HCEC 1CT (cell line): ENCODE measurements around the gene NPLOC4.

Experiments
- DNase-seq: peaks from one replicate; pipeline ENCODE4 v3.0.0-alpha.2; 2017

NPLOC4 gene

DNA sequence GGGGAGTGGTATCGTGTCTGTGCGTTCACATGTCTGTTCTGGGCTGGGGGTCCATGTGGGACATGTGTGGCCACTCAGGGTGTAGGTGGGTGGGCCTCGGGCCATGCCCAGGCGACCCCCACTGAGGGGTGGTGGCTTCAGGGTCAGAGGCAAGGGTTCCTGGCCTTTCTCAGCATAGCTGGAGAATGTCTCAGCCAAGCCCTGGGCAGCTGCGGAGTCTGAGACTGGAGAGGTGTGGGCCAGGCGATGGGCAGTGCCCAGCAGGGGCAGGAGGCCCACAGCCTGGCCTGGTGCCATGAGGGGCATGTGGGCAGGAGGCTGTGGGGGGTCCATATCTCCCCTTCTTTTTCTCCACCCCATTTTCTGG, 107.5 kb downstream of the NPLOC4 start:
- DNase-seq = no peak

DNA sequence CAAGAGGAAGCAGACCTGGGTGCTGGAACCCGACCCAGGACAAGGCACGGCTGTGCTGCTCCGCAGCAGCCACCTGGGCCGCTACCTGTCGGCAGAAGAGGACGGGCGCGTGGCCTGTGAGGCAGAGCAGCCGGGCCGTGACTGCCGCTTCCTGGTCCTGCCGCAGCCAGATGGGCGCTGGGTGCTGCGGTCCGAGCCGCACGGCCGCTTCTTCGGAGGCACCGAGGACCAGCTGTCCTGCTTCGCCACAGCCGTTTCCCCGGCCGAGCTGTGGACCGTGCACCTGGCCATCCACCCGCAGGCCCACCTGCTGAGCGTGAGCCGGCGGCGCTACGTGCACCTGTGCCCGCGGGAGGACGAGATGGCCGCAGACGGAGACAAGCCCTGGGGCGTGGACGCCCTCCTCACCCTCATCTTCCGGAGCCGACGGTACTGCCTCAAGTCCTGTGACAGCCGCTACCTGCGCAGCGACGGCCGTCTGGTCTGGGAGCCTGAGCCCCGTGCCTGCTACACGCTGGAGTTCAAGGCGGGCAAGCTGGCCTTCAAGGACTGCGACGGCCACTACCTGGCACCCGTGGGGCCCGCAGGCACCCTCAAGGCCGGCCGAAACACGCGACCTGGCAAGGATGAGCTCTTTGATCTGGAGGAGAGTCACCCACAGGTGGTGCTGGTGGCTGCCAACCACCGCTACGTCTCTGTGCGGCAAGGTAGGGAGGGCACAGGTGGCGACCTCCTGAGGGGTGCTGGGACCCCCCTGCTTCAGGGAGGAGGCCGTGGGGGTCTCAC, 108.1 kb downstream of the NPLOC4 start:
- no peak for DNase-seq

DNA sequence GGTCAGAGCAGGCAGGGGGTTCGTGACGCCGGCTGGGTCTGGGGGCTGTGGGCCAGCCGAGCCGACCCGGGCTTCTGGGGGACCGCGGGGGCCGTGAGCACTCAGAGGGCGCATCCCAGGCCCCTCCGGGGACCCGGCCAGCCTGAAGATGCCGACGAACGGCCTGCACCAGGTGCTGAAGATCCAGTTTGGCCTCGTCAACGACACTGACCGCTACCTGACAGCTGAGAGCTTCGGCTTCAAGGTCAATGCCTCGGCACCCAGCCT, 108.6 kb downstream of the NPLOC4 start:
- DNase-seq = no peak

DNA sequence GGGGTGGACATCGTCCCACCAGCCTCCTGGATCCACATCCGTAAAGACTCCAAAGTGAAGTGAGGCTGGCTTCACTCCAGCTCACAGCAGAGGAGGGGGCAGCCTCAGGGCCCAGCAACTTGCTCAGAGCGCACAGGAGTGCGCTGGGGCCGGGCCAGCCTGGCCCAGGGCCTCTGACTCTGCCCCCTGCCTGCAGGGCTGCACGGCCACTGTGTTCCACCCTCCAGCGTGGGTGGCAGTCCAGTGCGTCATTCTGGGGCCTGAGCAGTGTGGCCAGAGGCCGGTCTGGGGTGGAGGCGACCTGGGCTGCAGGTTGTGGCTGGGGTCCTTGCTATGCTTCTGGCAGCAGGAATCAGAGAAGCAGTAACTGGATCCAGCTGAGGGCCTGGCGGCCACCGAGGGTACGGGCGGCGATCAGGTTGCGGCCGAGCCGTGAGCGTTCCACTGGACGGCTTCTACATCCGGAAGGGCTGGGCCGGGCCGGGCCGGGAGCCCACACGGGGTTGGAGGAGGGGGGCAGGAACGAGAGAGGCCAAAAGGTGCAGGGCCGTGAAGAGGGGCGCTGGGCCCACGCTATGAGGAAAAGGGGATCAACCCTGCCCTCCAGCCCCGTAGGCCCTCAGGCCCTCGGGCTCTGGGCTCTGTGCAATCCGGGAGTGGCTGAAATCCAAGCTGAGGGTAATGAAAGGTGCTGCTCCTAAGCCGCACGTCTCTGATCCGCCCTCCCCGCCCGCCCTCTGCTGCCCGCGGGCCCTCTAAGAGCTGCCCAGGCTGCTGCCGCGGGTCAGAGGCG, 109.1 kb downstream of the NPLOC4 start, which contains the start of gene FSCN2:
FSCN2 (plus strand) TSS at position 787 of the 793 bp plus-strand sequence. CDS start 155 bp downstream, outside the sequence.
- DNase-seq = no peak

DNA sequence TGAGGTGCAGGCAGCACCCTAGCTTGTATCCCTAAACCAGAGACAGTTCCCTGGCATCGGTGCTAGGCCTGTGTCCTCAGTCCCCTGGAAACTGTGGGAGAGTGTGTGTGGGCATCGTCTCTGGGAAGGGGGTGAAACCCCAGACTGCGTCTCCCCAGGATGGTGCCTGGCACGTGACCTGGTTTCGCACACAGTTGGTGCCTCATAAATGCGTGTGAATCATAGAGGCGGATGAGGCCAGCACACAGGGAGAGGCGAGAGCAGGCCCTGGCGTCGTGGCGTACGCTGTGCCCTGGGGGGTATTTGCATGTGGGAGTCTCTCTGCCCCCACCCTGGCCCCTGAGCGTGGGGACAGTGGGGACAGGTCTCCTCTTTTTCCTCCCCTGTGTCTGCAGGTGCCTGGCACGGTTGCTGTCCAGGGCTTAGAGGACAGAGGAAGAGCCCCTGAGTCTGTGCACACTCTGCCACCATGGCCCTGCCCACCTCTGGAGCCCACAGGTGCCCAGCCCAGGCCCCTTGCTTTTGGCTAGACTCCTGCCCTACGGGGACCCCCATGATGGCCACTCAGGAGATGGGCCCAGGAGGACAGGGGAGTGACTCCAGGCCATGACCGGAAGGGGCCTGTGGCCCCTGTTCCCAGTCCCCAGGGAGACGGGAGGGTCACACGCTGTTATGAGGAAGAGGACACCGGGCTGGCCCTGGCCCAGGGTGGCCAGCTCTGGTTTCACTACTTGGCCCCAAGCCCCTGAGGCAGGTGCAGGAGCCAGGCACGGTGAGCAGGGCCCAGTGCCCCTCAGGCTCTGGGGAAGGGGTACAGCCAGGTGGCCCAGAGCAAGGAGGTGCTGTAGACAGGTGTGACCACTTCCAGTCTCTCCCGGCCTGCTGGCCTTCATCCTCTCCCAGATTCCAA, 110.0 kb downstream of the NPLOC4 start:
- no peak for DNase-seq

DNA sequence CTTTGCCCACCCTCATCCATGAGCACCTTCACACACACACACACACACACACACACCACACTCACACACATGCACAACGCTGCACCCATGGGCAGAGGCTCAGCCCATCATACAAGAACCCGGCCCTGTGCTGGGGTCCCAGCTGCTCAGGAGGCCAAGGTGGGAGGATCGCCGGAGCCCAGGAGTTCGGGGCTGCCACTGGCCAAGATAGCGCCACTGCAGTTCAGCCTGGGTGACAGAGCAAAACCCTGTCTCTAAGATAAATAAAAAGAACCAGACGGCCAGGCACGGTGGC, 112.1 kb downstream of the NPLOC4 start:
- DNase-seq = no peak

DNA sequence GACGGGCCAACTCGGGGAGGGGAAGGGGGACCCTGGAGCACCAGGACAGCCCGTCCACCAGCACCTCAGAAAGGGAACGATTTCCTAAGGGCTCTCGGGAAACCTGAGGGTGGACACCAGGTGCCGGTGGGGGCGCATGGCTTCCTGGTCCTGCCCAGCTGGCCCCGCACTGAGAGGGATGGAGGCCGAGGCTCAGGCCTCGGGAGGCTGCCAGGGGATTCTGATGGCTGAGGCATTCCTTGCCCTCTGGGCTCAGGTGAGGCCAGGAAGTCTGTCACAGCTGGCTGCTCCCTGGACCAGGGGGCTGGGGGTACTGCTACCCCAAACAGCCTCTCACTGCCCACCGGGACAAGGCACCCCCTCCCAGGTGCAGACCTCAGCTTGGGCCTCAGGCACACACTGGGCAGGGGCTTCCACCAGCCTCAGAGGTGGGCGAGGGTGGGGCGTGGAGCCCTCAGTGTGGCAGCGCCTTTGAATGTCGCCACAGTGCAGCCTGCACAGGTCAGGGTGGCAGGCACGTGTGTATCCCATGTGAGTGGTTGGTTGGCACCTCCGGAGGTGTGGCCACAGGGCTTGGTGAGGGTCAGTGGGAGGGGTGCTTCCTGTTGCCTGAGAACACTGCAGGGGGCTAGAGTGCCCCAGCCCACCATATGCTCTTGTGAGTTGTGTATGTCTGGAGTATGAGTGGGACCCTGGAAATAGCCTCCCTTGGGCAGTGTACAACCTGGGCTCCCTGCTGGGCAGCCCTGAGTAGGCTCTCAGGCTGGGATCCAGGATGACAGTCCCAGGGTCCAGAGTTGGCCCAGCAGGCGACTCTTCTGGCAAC, 112.7 kb downstream of the NPLOC4 start:
- no peak for DNase-seq

DNA sequence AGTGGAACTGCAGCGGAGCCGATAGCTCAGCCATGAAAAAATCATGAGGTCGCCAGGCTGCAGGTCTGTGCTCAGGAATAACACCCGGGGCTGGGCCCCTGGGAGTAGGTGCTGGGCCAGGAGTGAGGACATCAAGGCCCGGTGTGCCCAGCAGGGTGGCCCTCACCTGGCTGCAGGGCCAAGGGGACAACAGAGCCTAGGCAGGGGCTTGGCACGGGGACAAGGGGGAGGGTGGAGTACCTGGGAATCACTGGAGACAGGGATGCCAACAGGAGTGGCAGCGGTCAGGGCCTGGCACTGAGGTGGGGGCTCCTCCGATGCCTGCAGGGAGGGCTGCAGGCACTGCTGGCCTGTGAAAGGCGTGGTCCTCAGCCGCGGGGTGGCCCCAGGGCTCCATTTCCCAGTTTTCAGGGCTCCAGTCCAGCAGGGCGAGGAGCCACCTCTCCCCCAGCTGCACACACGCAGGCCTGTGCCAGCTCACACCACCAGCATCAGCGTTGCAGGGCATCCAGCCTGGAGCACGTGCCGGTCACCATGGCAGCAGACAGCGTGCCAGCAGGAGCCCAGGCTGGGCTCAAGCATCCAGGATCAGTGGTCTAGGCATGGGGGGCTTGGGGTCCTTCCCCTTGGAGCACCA, 113.4 kb downstream of the NPLOC4 start:
- DNase-seq = no peak

DNA sequence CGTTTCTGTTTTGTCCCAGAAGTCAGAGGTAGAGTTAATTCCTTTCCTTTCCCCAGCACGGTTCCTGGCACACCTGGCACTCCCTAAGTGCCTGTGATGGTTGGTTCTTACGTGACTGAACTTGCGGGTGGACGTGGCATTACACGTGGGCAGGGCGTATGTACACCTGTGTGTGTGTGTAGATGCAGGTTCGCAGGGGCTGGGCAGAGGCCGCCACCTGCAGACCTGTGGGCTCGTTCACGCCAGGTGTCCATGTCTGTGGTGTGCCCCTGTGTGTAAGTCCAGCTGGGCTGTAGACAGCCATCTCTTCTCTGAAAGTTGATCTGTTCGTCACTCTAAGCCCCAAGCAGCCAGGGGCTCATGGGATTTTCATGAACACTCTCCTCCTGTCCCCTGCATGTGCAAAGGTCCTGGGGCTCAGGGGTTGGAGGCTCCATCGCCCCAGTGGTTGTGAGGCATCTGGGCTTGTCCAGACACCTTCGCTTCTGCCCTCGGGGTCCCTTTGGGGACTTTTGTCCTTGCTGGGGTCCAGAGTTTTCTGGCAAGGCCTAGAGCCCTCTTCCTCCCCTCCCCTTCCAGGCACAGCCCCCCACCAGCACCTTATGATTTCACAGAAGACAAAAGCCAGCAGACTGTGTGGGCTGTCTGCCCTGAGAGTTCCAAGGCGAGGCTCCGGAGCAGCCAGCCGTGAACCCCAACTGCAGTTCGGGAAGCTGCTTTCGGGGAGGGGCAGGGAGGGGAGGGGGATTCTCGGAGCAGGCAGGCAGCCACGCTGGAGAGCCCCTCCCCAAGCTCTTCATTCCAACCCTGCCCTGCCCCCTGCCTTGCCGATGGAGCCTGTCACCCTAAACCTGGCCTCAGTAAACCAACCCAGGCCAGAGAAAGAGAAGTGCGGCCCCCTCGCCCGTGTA, 114.2 kb downstream of the NPLOC4 start:
- DNase-seq = no peak

DNA sequence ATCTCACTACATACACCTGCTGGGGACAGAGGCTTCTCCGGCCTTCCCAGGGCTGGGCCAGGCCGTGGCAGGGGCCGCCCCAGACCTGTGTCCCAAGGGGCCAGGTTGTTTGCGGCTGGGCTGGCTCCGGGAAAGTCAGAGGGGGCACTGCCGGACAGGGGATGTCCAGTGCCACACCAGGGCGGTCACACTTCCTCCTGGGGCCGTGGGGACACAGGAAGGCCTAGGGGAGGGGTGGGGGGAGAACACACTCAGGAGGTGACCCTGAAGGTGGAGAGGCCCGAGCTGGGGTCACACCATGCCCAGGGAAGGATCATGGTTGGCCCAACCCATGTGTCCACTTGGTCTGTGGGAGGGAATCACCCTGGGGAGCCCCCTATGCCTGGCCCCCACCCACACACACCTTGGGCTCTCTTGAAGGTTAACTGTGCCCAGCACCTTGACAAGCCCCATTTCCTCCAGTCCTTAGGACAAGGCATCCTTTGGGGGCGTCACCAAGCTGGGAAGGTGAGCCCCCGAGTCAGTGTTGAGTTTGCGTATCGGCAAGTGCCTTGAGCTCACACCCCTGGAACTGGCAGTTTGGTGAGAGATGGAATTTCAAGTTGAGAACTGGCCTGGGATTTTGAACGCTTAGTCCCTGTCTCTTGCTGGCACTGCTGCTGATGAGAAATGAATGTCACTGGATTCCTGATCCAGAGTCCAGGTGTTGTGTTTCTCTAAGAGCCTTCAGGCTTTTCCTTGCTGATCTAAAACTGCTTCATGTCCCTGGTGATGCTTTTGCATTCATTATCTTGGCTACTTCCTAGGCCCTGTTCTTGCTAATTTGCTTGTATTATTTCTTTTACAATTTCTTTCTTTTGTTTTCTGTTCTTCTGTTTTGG, 116.7 kb downstream of the NPLOC4 start:
- no peak for DNase-seq

DNA sequence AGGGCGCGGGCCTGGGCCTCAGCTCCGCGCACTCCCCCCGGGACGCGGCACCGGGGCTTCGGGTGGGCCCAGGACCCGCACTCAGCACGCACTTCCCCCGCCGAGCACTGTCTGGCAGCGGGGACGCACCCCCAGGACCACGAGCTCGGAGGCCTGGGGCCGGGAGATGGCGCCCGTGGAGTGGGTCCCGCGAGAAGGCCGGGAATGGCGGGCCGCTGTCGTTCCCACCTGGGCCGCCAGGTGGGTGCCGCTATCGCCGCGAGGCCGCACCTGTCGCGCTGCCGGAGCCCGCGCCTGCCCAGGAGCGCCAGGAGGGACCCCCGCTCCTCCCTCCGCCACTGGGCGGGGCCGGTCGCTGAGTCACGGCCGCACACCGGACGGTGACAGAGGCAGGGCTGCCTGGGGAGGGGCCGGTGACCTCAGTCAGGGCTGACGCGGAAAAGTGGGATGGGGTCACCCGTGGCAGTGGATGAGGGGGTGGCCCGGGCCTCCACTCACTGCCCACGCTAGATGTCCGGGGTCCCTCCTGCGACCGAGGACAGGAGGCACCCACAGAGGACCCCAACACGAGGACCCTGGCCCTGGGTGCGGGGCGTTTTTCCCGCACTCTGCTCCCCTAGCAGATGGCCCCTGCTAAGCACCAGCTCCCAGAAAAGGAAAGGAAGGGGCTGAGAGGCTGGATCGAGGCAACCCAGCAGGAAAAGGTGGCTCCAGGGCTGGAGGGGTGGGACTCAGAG, 117.5 kb downstream of the NPLOC4 start:
- no peak for DNase-seq

DNA sequence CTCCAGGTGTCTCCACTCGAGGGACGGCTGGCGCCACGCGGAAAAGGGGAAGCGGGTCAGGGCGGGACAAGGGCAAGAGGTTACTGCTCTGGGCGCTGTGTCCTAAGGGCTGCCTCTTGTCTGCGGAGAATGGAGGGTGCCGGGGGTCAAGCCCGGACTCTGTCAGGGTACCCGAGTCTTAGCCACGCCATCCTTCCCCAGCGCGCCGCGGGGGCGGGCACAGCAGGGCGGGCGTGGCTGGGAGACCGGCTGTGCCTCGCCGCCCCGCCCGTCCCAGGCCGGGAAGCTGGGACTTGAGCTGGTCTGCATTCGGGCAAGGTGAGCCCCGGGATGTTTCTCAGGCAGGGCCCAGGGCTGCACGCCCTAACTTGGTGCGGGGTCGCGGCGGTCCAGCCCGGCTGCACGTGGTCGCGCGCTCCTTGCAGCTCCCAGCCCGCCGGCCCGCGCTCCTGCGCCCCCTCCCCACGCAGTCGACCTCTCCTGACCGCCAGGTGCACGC, 118.1 kb downstream of the NPLOC4 start:
- DNase-seq = peak; percentile 48

DNA sequence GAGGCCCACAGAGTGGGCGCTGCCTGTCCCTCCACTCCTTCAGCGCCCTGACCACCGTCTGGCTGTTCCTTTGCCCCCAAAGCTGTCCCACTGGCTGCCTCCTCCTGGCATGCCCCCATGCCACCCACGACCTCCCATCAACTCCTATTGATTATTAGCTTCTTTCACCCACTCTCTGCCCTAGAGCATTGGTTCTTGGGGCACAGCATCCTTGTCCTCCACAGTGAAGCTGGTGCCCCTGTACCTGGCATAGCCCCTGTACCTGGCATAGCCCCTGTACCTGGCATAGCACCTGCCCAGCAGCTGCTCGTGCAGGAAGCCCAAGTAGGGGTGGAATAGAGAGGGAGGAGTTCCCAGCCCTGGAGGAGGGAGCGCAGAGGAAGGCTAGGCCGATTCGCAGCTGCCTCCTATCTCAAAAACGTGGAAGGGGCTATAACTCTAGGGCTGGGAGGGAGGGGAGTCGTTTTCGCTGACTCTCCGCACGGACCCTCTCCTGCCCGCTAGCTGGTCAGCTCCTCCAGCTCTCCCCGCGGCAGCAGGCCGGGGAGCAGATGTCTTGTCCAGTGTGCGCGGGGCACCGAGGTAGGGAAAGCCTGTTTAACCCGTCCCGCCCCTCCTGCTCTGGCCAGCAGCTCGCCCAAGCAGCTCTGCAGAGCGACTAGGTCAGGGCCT, 118.7 kb downstream of the NPLOC4 start:
- peak; percentile 47 for DNase-seq

DNA sequence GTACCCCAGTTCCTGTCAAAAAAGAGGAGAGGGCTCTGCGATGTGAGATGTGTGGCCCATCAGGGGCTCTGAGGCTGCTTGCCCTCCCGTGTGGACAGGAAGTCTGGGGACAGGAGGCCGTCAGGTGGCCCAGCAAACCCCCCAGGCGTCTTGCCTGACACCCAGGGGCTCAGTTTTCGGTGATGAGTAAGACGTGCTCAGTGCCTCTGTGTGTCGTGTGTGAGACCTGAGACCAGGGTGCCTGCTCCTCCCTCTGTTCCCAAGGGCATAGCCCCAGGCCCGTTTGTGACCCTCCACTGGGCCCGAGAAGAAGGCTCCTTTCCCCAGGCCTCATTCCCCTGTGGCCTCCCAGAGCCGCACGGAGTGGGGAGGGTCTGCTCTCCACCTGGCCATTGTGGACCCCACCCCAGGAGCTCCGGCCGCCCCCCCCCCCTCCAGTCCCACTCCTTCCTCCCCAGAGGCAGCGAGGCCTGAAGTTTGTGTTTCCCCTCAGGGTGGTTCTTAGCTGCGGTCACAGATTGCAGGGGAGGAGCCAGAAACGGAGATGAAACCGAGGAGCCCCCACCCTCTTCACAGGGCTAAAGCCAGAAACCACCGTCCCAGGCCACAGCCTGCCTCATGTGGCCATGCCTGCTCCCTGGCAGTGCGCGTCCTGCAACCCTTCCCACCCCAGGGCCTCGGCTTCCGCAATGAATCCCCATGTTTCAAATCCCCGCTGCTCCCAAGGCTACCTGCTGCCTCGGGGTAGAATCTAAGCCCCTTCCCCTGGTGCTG, 119.4 kb downstream of the NPLOC4 start:
- DNase-seq = no peak

DNA sequence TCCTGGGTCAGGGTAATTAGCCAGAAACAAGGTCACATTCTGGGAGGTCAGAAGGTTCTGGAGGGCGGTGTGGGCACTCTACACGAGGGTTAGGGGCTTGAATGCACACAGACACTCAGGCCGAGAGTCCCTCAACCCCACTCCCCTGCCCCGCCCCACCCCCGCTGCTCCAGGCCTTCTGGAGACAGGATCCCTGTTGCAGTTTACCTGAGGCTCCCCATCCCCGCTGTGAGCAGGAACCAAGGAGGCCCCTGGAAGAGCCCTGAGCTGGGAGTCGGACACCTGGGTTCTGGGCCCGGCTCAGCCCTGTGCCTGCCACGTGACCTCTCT, 119.9 kb downstream of the NPLOC4 start:
- DNase-seq = no peak

DNA sequence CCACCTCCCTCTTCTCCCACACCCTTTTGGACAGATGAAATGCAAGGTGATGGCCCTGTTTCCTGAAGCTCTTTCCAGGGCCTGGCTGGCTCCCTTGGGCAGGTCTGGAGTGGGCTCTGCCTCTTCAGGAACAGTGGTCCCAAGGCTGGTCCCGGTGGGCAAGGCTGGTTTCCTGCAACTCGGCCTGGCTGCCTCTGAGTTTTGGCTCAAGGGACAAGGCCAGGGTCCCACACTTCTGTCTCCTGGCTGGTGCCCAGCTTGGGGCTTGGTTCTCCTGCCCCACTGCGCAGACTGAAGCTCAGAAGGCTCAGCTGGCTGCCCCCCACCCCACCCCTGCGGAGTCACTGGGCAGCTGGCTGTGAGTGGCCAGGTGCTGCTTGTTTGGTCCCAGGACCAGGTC, 120.5 kb downstream of the NPLOC4 start:
- DNase-seq = no peak

DNA sequence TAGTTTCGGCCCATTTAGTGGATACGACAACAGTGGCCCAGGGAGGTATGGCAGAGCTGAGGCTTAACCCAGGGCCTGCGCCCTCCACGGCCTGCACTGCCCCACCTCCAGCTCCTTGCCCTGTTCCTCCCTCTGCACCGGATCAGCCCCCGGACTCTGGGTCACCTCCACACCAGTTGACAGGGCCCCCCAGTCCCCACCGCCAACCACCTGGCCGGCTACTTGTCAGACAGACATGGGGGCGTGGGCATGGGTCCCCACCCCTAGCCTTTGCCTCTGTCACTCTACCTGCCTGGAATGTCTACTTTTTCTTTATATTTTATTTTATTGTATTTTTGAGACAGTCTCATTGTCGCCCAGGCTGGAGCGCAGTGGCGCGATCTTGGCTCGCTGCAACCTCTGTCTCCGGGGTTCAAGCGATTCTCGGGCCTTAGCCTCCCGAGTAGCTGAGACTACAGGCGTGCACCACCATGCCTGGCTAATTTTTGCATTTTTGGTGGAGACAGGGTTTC, 121.3 kb downstream of the NPLOC4 start:
- DNase-seq = no peak
